HEK293 (cell line): ENCODE measurements around the gene ATP2A2.

Experiments used
- CTCF ChIA-PET: fragments of 350-600 bp; formaldehyde crosslinking; extraction: SDS; loops from one replicate; lab custom pipeline; 2021; ENCODE audit warnings: antibody characterized with exemption; lab: Yijun Ruan, JAX
- POLR2A ChIA-PET: fragments of 300-600 bp; formaldehyde crosslinking; extraction: SDS; loops from one replicate; lab custom pipeline; 2020; ENCODE audit warnings: antibody characterized with exemption, inconsistent platforms; lab: Yijun Ruan, JAX
- H3K27ac ChIP-seq: fragments of 200-500 bp; sonication (Bioruptor generic); 2 replicates; pipeline ENCODE4 v1.5.1; 2014; ENCODE audit warnings: low read depth, low read length, control low read depth, inconsistent platforms; ENCODE audit errors: extremely low read depth
- H3K36me3 ChIP-seq, 2 experiments: fragments of 200-500 bp in 1 of 2; sonication (Bioruptor generic) in 1 of 2; 1 replicate in 1 of 2; 2 replicates in 1 of 2; pipeline ENCODE4 v1.5.1; 2014 to 2017; ENCODE audit warnings: inconsistent platforms in 2 of 2, low read length in 2 of 2; ENCODE audit not compliant: control insufficient read depth in 2 of 2, insufficient read depth in 1 of 2
- H3K4me1 ChIP-seq: fragments of 200-500 bp; sonication (Bioruptor generic); 2 replicates; pipeline ENCODE4 v1.5.1; 2014; ENCODE audit warnings: mild to moderate bottlenecking, low read length, inconsistent platforms; ENCODE audit not compliant: control insufficient read depth, insufficient read depth
- H3K4me3 ChIP-seq: 2 replicates; pipeline ENCODE4 v1.5.1; 2011; ENCODE audit warnings: low read depth, mild to moderate bottlenecking, control low read depth, low read length, moderate library complexity
- H3K9me3 ChIP-seq: fragments of 200-500 bp; sonication (Bioruptor generic); 2 replicates; pipeline ENCODE4 v1.5.1; 2014; ENCODE audit warnings: low read depth, low read length, inconsistent platforms; ENCODE audit not compliant: control insufficient read depth, insufficient read depth
- FEZF1 ChIP-seq: fragments of 450-650 bp; formaldehyde crosslinking; IDR thresholded peaks from 2 replicates; pipeline ENCODE4 v1.5.1; 2016; ENCODE audit warnings: missing biosample characterization, missing genetic modification characterization
- HOXD13 ChIP-seq: sonication (generic); formaldehyde crosslinking; IDR thresholded peaks from 2 replicates; pipeline ENCODE4 v1.8.0; 2022; ENCODE audit warnings: missing genetic modification reagents, borderline replicate concordance
- KLF1 ChIP-seq: fragments of 450-650 bp; formaldehyde crosslinking; IDR thresholded peaks from 2 replicates; pipeline ENCODE4 v1.5.1; 2016; ENCODE audit warnings: missing biosample characterization, missing genetic modification characterization
- TRIM28 ChIP-seq: IDR thresholded peaks from 2 replicates; pipeline ENCODE4 v1.6.1; 2011; ENCODE audit warnings: low read length, control low read depth, borderline replicate concordance
- WT1 ChIP-seq: fragments of 450-650 bp; formaldehyde crosslinking; IDR thresholded peaks from 2 replicates; pipeline ENCODE4 v1.5.1; 2016; ENCODE audit warnings: missing biosample characterization, missing genetic modification characterization
- ZFP37 ChIP-seq: fragments of 450-650 bp; formaldehyde crosslinking; IDR thresholded peaks from 2 replicates; pipeline ENCODE4 v1.5.1; 2016; ENCODE audit warnings: missing biosample characterization, missing genetic modification characterization
- ZFP69B ChIP-seq: fragments of 450-650 bp; formaldehyde crosslinking; IDR thresholded peaks from 2 replicates; pipeline ENCODE4 v1.5.1; 2016; ENCODE audit warnings: missing biosample characterization, missing genetic modification characterization
- ZNF114 ChIP-seq: fragments of 450-650 bp; formaldehyde crosslinking; IDR thresholded peaks from 2 replicates; pipeline ENCODE4 v1.5.0; 2017; ENCODE audit warnings: missing biosample characterization, missing genetic modification characterization
- ZNF148 ChIP-seq: fragments of 450-650 bp; formaldehyde crosslinking; IDR thresholded peaks from 2 replicates; pipeline ENCODE4 v1.5.0; 2017; ENCODE audit warnings: missing biosample characterization, missing genetic modification characterization, borderline replicate concordance
- ZNF23 ChIP-seq: fragments of 450-650 bp; formaldehyde crosslinking; IDR thresholded peaks from 2 replicates; pipeline ENCODE4 v1.5.1; 2016; ENCODE audit warnings: missing biosample characterization, missing genetic modification characterization, borderline replicate concordance
- ZNF324 ChIP-seq: fragments of 450-650 bp; formaldehyde crosslinking; IDR thresholded peaks from 2 replicates; pipeline ENCODE4 v1.5.1; 2016; ENCODE audit warnings: missing biosample characterization, missing genetic modification characterization
- ZNF501 ChIP-seq: fragments of 450-650 bp; formaldehyde crosslinking; IDR thresholded peaks from 2 replicates; pipeline ENCODE4 v1.5.1; 2016; ENCODE audit warnings: missing biosample characterization, missing genetic modification characterization
- ZNF514 ChIP-seq: fragments of 450-650 bp; formaldehyde crosslinking; IDR thresholded peaks from 2 replicates; pipeline ENCODE4 v1.5.1; 2016; ENCODE audit warnings: missing biosample characterization, missing genetic modification characterization
- ZNF548 ChIP-seq: fragments of 450-650 bp; formaldehyde crosslinking; IDR thresholded peaks from 2 replicates; pipeline ENCODE4 v1.5.1; 2016; ENCODE audit warnings: missing biosample characterization, missing genetic modification characterization
- ZNF561 ChIP-seq: fragments of 450-650 bp; IDR thresholded peaks from 2 replicates; pipeline ENCODE4 v1.5.1; 2018; ENCODE audit warnings: missing biosample characterization, missing genetic modification characterization, borderline replicate concordance
- ZNF785 ChIP-seq: fragments of 450-650 bp; formaldehyde crosslinking; IDR thresholded peaks from 2 replicates; pipeline ENCODE4 v1.5.1; 2016; ENCODE audit warnings: missing biosample characterization, missing genetic modification characterization
- TF ChIP-seq, protein P1 (sequence below): fragments of 450-650 bp; formaldehyde crosslinking; IDR thresholded peaks from 2 replicates; pipeline ENCODE4 v1.5.1; 2016; ENCODE audit warnings: missing biosample characterization, missing genetic modification characterization
- TF ChIP-seq, protein P2 (sequence below): fragments of 450-650 bp; IDR thresholded peaks from 2 replicates; pipeline ENCODE4 v1.5.1; 2018; ENCODE audit warnings: missing biosample characterization, missing genetic modification characterization
- TF ChIP-seq, protein P3 (sequence below): IDR thresholded peaks from 2 replicates; pipeline ENCODE4 v1.6.1; 2011; ENCODE audit warnings: mild to moderate bottlenecking, low read depth, low read length, borderline replicate concordance
- TF ChIP-seq, protein P4 (sequence below): fragments of 450-650 bp; formaldehyde crosslinking; IDR thresholded peaks from 2 replicates; pipeline ENCODE4 v1.5.1; 2016; ENCODE audit warnings: missing biosample characterization, missing genetic modification characterization

The ATP2A2 gene

DNA sequence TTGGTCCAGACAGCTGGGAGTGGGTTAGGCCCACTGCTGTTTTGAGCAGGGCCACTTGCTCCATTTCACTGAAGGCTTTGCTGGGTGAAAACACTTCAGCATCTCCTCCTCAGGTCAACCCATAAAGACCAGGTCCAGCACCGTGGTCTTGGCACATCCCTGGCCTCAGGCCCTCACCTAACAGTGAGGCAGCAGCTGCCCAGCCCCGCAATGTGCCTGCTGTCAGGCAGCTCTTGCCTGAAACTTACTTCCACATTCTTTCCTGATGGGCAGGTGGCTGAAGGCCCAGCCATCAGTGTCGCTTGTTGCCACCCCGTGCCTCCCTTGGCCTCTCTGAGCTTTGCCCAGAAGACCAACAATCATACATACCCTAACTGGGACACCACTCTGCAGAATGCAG, 68.0 kb downstream of the ATP2A2 start:
- H3K27ac ChIP-seq: peak overlapping the region; percentile 5; the same call in 1 of the 2 replicates
- no peaks in the 10 kb centered on the region for H3K4me1 ChIP-seq
- H3K9me3 ChIP-seq: no peaks in the 10 kb centered on the region
- CTCF ChIA-PET: interaction anchor here (0.7 kb wide), 2 partner anchors 15 to 364 kb away, joined by 3 read pairs; no protein-coding TSS in a partner anchor
- H3K36me3 ChIP-seq: peaks cover 16 to 75% of the 10 kb centered on the region in 2 experiments
- TF ChIP-seq ZNF785: no peak
- TF ChIP-seq ZNF148 (tag by site-specific recombination): no peak
- TF ChIP-seq ZNF324: no peak
- TF ChIP-seq ZNF548 (tag by site-specific recombination): no peak
- no peak for TF ChIP-seq FEZF1 (tag by site-specific recombination)
- no peak for TF ChIP-seq KLF1
- no peak for TF ChIP-seq WT1 (tag by site-specific recombination)
- TF ChIP-seq ZNF561 (tag by site-specific recombination): no peak
- no peak for TF ChIP-seq ZFP69B
- no peak for TF ChIP-seq ZNF23 (tag by site-specific recombination)
- TF ChIP-seq, protein P1, sequence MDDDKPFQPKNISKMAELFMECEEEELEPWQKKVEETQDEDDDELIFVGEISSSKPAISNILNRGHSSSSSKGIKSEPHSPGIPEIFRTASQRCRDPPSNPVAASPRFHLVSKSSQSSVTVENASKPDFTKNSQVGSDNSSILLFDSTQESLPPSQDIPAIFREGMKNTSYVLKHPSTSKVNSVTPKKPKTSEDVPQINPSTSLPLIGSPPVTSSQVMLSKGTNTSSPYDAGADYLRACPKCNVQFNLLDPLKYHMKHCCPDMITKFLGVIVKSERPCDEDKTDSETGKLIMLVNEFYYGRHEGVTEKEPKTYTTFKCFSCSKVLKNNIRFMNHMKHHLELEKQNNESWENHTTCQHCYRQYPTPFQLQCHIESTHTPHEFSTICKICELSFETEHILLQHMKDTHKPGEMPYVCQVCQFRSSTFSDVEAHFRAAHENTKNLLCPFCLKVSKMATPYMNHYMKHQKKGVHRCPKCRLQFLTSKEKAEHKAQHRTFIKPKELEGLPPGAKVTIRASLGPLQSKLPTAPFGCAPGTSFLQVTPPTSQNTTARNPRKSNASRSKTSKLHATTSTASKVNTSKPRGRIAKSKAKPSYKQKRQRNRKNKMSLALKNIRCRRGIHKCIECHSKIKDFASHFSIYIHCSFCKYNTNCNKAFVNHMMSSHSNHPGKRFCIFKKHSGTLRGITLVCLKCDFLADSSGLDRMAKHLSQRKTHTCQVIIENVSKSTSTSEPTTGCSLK (tag by site-specific recombination): no peak
- no peak for TF ChIP-seq HOXD13
- no peak for TF ChIP-seq ZNF501
- TF ChIP-seq ZFP37 (tag by site-specific recombination): no peak
- no peak for TF ChIP-seq ZNF114
- TF ChIP-seq TRIM28: no peak
- TF ChIP-seq, protein P2, sequence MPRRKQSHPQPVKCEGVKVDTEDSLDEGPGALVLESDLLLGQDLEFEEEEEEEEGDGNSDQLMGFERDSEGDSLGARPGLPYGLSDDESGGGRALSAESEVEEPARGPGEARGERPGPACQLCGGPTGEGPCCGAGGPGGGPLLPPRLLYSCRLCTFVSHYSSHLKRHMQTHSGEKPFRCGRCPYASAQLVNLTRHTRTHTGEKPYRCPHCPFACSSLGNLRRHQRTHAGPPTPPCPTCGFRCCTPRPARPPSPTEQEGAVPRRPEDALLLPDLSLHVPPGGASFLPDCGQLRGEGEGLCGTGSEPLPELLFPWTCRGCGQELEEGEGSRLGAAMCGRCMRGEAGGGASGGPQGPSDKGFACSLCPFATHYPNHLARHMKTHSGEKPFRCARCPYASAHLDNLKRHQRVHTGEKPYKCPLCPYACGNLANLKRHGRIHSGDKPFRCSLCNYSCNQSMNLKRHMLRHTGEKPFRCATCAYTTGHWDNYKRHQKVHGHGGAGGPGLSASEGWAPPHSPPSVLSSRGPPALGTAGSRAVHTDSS (tag by site-specific recombination): no peak
- TF ChIP-seq, protein P3, sequence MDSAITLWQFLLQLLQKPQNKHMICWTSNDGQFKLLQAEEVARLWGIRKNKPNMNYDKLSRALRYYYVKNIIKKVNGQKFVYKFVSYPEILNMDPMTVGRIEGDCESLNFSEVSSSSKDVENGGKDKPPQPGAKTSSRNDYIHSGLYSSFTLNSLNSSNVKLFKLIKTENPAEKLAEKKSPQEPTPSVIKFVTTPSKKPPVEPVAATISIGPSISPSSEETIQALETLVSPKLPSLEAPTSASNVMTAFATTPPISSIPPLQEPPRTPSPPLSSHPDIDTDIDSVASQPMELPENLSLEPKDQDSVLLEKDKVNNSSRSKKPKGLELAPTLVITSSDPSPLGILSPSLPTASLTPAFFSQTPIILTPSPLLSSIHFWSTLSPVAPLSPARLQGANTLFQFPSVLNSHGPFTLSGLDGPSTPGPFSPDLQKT: no peak
- TF ChIP-seq ZNF514: no peak
- TF ChIP-seq, protein P4, sequence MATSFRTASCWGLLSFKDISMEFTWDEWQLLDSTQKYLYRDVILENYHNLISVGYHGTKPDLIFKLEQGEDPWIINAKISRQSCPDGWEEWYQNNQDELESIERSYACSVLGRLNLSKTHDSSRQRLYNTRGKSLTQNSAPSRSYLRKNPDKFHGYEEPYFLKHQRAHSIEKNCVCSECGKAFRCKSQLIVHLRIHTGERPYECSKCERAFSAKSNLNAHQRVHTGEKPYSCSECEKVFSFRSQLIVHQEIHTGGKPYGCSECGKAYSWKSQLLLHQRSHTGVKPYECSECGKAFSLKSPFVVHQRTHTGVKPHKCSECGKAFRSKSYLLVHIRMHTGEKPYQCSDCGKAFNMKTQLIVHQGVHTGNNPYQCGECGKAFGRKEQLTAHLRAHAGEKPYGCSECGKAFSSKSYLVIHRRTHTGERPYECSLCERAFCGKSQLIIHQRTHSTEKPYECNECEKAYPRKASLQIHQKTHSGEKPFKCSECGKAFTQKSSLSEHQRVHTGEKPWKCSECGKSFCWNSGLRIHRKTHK (tag by site-specific recombination): no peak
- TF ChIP-seq, all 188 proteins: peak for 0
- POLR2A ChIA-PET: no interaction called here
- H3K4me3 ChIP-seq: no peak overlapping the region
